HG03039 (cell line): ENCODE data around the gene PRPS1.
A peak's percentile ranks its signal among the peaks of the same experiment; 100 is the strongest.
"Not testable (repeated sequence)": the region's sequence is repeated elsewhere in the genome, so short reads cannot be mapped to it uniquely, and the experiment has no call there.

Experiments
- ATAC-seq: cut with Tn5 transposase; IDR thresholded peaks from one replicate; pipeline ENCODE4 v1.9.1; 2021; ENCODE audit warnings: mild to moderate bottlenecking, moderate library complexity; ENCODE audit not compliant: unreplicated experiment

Gene PRPS1

DNA sequence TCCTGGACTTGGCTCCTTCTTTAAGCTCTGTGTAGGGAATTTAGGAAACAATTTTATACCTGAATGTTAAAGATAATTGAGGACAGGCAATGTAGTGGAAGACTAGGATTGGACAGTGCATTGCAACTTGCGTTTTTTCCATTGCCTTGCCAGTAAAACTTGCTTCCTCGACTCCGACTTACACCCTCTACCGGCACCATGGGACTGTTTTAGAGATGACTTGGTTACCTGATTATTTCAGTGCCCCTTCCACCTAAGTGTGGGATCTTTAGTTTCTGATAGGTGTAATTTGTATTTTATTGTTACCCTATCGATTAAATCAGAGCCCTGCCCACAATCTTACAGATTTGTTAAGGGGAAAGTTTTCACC lies 1.2 kb downstream of the PRPS1 start:
- no peak for ATAC-seq

DNA sequence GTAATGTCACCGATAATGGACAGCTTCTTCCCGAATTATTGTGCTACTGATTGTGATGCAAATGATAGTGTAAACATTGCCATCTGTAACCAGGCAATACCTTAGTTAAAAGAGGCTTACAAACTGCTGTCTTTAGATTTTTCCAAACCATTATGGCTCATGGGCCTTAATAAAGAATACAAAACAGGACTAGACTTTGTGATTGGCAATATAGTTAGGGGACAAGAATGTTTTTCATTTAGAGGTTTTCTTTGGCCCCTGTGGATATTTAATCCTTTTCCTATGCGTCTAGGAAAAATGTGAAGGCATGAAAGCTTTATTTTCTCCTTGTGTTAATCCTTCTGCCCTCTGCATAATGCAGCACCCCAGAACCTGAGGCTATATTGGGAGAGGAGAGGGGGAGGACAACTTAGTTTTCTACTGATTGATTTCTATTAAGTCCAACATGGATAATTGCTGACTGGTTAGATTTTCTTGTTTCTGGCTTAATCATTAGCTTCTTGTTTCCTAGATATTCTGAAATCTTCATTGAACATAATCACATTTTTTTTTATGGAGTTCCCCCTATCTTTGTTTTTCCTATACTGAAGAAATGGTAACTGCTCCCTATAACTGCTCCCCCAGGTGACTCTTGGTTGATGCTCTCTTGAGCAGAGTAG lies 1.9 kb downstream of the PRPS1 start:
- ATAC-seq: no peak

DNA sequence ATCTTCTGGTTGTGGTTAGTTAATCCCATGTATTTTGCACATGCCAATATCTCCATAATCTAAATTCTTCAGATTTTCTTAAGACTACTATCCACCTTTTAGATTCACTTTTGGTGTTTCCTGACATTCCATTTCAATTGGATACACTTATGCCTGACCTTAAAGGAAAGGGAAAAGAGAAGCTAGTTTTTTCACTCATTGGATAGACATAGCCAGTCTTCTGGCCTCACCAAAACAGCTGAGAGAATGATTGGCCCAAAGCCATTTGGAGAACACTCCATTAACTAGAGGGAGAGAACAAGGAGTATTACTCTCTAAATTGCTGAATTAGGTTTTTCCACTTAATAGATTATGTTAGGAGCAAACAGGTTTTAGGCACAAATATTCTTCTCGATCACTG lies 4.0 kb downstream of the PRPS1 start:
- no peak for ATAC-seq

GRCh38 chrX:107646735-107647134 lies 18.4 kb downstream of the PRPS1 start:
- ATAC-seq: no peak

GRCh38 chrX:107648332-107648731 lies 20.0 kb downstream of the PRPS1 start:
- no peak for ATAC-seq

DNA sequence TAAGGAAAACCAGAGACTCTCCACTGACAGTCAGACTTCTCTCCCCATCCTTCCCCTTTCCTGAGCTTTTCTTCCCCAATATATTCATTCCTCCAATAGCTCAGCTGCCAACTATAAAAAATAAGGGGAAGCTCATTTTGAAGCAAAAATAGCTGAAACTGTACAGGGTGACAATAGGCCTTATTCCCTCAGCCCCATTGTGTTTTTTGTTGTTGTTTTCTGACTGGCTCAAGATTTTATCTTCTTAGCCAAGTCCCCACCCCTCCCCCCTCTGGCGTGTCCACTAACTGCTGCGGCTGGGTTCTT lies 26.2 kb downstream of the PRPS1 start:
- no peak for ATAC-seq

DNA sequence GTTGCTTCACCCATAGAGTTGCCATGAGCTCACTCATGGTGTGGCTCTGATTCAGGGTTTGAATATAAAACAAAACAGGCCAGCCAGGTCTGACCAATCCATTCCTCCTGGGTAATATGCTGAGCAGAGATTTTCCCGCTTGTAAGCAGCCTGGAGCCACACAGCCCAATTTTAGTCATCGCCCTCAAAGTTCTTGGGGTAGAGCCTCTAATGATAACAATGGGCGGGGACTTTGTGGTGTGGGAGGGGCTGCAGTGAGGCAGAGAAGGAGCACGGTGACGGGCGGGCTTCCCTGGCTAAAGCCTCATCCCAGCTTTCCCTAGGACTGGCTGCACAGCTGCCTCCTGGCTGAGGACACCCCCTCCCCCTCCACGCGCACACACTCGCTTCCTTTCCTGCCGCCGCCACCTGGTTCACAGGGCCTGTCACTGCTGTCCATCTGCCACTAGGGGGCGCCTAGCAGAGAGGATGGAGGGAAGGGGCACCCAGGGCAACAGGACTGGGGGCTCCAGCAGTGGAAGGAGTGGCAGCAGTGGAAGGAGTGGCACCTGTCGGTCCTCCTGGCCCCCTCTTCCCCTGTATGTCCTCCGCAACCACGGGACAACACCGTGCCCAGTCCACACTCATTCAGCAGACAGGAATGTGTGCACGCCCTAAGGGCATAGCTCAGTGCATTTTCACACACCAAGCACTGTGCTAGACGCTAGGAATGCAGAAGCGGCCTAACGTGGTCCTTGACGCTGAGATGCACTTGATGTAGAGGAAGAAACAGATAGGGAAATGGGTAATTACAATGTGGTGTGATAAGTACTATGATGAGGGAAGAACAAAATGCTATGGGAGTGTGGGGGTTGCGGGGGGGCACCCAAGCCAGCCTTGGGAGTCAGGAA lies 26.8 kb downstream of the PRPS1 start:
- ATAC-seq: no peak

- ATAC-seq: no peak
Measured at GRCh38 chrX:107656978-107657377, 28.7 kb downstream of the PRPS1 start.

GRCh38 chrX:107658660-107659059 lies 30.4 kb downstream of the PRPS1 start:
- ATAC-seq: no peak

GRCh38 chrX:107659286-107659685 lies 31.0 kb downstream of the PRPS1 start:
- ATAC-seq: no peak

- no peak for ATAC-seq
Measured at GRCh38 chrX:107659768-107660167, 31.5 kb downstream of the PRPS1 start.

DNA sequence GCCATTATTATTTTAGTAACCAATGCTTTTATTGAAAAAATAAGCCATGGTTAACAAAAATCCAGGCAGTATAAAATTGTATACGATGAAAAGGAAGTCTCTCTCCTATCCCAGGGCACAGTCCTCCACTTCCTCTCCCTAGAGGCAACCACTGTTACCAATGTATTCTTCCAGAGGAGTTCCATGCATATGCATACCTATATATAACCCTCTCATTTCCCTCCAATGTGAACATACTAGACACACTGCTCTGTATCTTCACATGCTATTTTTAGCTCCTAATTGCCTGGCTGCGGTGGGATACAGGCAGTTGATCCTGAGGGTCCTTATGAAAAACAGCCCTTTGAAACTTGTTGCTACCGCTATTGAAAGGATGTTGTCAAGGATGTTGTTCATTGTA lies 33.8 kb downstream of the PRPS1 start:
- no peak for ATAC-seq

- ATAC-seq: no peak
Measured at GRCh38 chrX:107662824-107663223, 34.5 kb downstream of the PRPS1 start.

DNA sequence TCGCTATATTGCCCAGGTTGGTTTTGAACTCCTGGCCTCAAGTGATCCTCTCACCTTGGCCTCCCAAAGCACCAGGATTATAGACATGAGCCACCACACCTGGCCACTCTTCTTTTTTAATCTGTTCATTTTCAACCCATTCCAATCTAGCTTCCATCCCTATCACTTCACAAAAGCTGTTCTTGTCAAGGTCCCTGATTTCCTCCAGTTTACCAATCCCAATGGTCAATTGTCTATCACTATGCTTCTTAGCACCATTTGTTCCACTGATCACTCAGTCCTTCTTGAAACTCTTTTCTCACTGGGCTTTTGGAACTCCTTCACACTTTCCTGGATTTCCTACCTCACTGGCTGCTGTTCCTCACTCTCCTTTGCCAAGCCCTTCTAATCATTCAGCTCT lies 38.6 kb downstream of the PRPS1 start:
- ATAC-seq: no peak

GRCh38 chrX:107667426-107667825 lies 39.1 kb downstream of the PRPS1 start:
- no peak for ATAC-seq

- not testable (repeated sequence) for ATAC-seq
Measured at GRCh38 chrX:107668710-107669109, 40.4 kb downstream of the PRPS1 start.

DNA sequence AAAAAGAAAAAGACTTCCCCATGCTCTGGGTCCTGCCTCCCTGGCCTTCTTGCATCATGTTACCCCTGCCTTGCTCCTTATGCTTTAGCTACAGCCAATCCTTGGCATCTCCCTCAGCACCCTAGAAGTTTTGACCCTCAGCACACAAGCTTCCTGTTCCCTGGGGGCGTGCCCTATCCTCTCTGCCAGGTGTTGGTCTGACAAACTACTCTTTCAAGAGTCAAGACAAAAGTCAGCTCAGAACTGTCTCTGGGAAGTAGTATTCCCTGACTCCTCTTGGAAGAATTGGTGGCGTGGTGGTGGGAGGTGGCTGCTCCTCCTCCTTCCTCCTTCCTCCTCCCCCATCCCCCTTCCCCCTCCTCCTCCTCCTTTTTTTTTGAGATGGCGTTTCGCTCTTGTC lies 41.0 kb downstream of the PRPS1 start:
- no peak for ATAC-seq

GRCh38 chrX:107669885-107670628 lies 41.7 kb downstream of the PRPS1 start:
- ATAC-seq: no peak

DNA sequence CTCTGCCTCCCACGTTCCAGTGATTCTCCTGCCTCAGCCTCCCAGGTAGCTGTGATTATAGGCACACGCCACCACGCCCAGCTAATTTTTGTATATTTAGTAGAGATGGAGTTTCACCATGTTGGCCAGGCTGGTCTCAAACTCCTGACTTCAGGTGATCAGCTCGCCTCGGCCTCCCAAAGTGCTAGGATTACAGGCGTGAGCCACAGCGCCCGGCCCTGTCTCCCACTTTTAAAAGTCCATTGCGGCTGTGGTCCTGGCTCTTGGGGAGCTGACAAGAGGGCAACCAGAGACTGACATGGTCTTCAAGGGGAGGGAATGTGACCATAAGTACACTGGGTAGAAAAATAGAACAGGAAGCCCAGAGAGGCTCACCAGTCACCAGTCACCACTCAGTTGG lies 42.9 kb downstream of the PRPS1 start:
- not testable (repeated sequence) for ATAC-seq

DNA sequence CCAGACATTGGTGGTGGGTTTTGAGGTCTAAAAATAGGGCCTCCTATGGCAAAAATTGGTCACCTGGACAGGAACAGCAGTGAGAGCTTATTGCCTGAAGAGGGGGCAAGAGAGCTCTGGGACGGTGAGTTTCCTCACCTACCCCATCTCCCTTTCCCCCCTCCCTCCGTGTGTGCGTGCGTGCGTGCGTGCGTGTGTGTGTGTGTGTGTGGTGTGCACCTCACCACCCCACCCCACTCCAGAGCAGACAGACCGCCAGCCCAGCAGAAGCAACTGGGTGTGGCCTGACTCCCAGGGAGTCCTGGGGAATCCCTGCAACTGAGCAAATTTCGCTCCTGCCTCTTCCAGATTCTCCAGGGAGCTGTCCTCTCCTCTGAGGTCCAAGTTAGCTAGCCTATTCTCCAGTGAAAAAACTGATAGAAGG lies 44.7 kb downstream of the PRPS1 start:
- ATAC-seq: peak; percentile 26

DNA sequence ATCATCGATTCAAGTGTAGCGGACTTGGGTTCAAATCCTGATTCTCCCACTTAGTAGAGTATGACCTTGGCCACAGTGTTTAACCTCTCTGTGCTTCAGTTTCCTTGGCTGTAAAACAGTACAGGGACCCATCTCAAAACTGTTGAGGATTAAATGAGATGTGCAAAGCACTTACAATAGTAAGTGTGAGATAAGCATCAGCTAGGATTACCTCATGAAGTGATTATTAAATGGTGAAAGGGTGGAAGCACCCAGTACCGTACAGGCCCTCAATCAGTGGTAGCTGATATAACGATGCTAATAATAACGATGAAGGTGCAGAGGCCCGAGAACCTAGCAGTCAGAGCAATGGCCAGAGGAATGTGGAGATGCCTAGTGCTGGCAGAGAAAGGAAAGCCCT lies 45.1 kb downstream of the PRPS1 start:
- no peak for ATAC-seq

DNA sequence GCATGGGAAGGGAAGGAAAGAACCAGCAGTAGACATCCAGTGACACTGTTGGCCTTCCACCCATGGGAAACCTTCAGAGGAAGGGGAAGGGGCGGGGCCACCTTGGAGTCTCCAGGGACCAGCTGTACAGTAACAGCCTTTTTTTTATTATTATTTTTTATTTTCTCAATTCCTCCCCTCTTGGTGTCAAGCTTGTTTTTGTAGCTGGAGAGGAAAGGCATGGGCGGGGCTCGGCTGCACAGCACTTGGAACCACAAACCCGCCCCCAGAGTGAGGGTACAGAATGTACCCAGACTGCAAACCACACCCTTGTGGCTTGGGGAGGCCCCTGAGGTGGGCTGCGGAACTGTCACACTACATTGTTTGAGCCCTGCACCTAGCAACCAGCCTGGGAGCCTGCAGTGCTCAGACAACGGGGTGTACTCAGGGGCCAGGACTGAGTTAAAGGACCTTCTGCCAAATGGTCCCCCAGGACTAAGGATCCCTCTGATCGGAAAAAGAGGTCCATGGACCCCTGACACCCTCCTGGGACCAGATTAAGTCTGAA lies 45.7 kb downstream of the PRPS1 start:
- peak; percentile 88 for ATAC-seq
